ENCODE data around the gene CENPB.
"Not testable (repeated sequence)": the region's sequence is repeated elsewhere in the genome, so short reads cannot be mapped to it uniquely, and the experiment has no call there.

The CENPB gene

GRCh38 chr20:3786665-3787323 lies at the start of gene CENPB:
CENPB (minus strand) TSS chr20:3786740; CDS start chr20:3786483, 257 bp downstream.
- peak; percentile 75 for DNase-seq (ENCODE audit: low read depth)

GRCh38 chr20:3836132-3836531 lies 49.6 kb upstream of the CENPB start:
- DNase-seq (ENCODE audit: low read depth), result no peak

GRCh38 chr20:3829891-3830290 lies 43.4 kb upstream of the CENPB start:
- not testable (repeated sequence) for DNase-seq (ENCODE audit: low read depth)

GRCh38 chr20:3828798-3829197 lies 42.3 kb upstream of the CENPB start:
- no peak for DNase-seq (ENCODE audit: low read depth)

GRCh38 chr20:3826420-3826819 lies 39.9 kb upstream of the CENPB start:
- no peak for DNase-seq (ENCODE audit: low read depth)

GRCh38 chr20:3825526-3825925 lies 39.0 kb upstream of the CENPB start:
- no peak for DNase-seq (ENCODE audit: low read depth)

- DNase-seq (ENCODE audit: low read depth), result no peak
Observed at GRCh38 chr20:3823881-3824280, 37.3 kb upstream of the CENPB start.

- DNase-seq (ENCODE audit: low read depth), result no peak
Observed at GRCh38 chr20:3821996-3822395, 35.5 kb upstream of the CENPB start.

GRCh38 chr20:3820901-3821727 lies 34.6 kb upstream of the CENPB start:
- no peak for DNase-seq (ENCODE audit: low read depth)

GRCh38 chr20:3820048-3820900 lies 33.7 kb upstream of the CENPB start, which contains the start of gene AP5S1:
AP5S1 (plus strand) TSS chr20:3820547; CDS start chr20:3822118, 1,571 bp downstream.
- peak; percentile 85 for DNase-seq (ENCODE audit: low read depth)

- no peak for DNase-seq (ENCODE audit: low read depth)
Observed at GRCh38 chr20:3819411-3820047, 33.0 kb upstream of the CENPB start.

- DNase-seq (ENCODE audit: low read depth), result no peak
Observed at GRCh38 chr20:3818155-3819151, 31.9 kb upstream of the CENPB start.

- no peak for DNase-seq (ENCODE audit: low read depth)
Observed at GRCh38 chr20:3815703-3816315, 29.3 kb upstream of the CENPB start.

- DNase-seq (ENCODE audit: low read depth), result no peak
Observed at GRCh38 chr20:3814928-3815495, 28.5 kb upstream of the CENPB start.

- no peak for DNase-seq (ENCODE audit: low read depth)
Observed at GRCh38 chr20:3813848-3814581, 27.5 kb upstream of the CENPB start.

- DNase-seq (ENCODE audit: low read depth), result no peak
Observed at GRCh38 chr20:3812975-3813847, 26.7 kb upstream of the CENPB start.

- DNase-seq (ENCODE audit: low read depth), result no peak
Observed at GRCh38 chr20:3812259-3812681, 25.7 kb upstream of the CENPB start.
